ENCODE results near the gene INPP4A.
A peak's percentile ranks its signal among the peaks of the same experiment; 100 is the strongest.

The INPP4A gene

GRCh38 chr2:98438190-98439133 is 6.2 kb upstream of the INPP4A start:
- no peak for DNase-seq

DNA sequence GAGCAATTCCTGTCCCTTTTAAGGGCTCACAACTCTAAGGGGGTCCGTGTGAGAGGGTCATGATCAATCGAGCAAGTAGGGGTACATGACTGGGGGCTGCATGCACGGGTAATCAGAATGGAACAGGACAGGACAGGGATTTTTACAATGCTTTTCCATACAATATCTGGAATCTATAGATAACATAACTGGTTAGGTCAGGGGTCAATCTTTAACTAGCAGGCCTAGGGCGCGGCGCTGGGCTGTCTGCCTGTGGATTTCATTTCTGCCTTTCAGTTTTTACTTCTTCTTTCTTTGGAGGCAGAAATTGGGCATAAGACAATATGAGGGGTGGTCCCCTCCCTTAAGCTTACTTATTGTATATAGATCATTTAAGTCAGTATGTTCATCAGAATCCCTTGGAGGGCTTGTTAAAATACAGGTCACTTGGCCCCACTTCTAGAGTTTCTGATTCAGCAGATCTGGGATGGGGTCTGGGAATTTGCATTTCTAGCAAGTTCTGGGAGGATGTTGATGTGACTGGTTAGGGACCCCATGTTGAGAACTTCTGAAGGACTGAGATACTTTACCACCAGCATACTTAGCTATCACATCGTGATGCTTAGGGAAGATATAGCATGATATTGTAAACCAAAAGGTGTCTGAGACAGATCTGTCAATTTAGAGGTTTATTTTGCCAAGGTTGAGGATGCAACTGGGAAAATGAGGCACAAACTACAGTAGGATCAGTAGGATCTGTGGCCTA is 2.8 kb upstream of the INPP4A start:
- DNase-seq = no peak

GRCh38 chr2:98442488-98442887 is 2.2 kb upstream of the INPP4A start:
- DNase-seq = no peak

- no peak for DNase-seq
These were observed 572 bp downstream of the INPP4A start for GRCh38 chr2:98445177-98445682.

GRCh38 chr2:98445683-98446581 is 1.3 kb downstream of the INPP4A start:
- no peak for DNase-seq

- no peak for DNase-seq
These were observed 2.2 kb downstream of the INPP4A start for GRCh38 chr2:98446850-98447249.

GRCh38 chr2:98448441-98449145 is 3.9 kb downstream of the INPP4A start:
- no peak for DNase-seq

- DNase-seq = no peak
These were observed 7.9 kb downstream of the INPP4A start for GRCh38 chr2:98452396-98453027.

- no peak for DNase-seq
These were observed 8.4 kb downstream of the INPP4A start for GRCh38 chr2:98453083-98453482.

DNA sequence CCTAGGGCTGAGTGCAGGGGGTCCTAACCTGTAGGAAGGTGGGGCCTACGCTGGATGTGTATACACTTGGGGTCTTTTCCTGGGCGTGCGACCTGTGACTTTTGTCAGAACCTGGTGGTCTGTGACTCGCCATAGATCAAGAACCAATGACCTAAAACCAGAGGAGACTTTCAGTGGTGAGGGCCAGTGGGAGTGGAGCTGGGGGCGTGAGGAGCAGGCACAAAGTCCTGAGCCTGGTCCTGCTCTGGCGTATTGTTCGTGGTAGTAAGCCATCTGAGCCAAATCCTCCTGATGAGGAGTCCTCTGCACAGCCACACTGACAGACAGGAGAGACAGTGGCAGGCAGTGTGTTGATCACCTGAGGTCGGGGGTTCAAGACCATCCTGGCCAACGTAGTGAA is 8.9 kb downstream of the INPP4A start:
- no peak for DNase-seq

GRCh38 chr2:98454073-98454472 is 9.4 kb downstream of the INPP4A start:
- DNase-seq = no peak

DNA sequence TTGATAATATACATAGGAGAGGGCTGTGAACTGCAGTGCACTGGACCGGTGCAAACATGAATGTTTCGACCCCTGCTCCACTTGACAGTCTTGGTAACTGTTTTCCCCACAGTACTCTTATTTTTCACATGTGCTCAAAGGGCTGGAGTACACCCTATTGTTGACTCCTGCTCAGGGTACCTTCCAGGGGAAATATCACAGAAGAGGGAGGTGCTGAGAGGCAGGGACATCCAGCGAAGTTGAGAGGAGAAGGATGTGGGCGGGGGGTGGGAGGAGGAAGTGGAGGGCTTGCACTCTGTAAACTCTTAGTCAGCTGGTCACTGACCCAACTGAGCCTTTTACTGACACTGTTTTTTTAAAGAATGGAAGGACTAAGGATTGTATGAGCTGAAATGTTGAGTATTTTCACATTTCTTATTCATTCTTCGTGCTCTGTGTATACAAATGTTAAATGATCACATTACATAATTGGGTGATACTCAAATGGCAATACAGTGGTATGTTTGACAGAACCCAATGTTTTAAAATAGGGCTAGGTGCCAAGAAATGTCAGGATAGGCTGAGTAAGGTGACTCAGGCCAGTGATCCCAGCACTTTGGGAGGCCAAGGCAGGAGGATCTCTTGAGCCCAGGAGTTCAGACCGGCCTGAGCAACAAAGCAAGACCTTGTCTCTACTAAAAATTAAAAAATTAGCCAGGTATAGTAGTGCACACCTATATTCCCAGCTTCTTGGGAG is 10.0 kb downstream of the INPP4A start:
- DNase-seq = no peak

GRCh38 chr2:98455494-98455976 is 10.9 kb downstream of the INPP4A start:
- DNase-seq = no peak

- DNase-seq = no peak
These were observed 12.5 kb downstream of the INPP4A start for GRCh38 chr2:98457045-98457696.

DNA sequence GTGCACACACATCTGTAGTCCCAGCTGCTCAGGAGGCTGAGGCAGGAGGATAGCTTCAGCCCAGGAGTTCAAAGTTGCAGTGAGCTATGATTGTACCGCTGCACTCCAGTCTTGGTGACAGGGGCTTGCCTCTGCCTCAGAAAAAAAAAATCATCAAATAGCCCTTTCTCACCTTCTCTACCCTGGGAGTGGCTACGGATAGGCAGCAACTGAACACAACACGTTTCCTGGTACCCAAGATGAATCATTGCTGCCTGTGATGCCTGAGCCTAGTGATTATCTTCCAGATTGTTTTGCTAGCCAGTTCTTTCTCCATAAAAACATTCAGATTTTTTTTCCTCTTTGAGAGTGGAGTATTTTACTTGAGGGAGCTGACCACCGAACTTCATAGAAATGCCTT is 13.5 kb downstream of the INPP4A start:
- no peak for DNase-seq

GRCh38 chr2:98458667-98459380 is 14.2 kb downstream of the INPP4A start:
- no peak for DNase-seq

DNA sequence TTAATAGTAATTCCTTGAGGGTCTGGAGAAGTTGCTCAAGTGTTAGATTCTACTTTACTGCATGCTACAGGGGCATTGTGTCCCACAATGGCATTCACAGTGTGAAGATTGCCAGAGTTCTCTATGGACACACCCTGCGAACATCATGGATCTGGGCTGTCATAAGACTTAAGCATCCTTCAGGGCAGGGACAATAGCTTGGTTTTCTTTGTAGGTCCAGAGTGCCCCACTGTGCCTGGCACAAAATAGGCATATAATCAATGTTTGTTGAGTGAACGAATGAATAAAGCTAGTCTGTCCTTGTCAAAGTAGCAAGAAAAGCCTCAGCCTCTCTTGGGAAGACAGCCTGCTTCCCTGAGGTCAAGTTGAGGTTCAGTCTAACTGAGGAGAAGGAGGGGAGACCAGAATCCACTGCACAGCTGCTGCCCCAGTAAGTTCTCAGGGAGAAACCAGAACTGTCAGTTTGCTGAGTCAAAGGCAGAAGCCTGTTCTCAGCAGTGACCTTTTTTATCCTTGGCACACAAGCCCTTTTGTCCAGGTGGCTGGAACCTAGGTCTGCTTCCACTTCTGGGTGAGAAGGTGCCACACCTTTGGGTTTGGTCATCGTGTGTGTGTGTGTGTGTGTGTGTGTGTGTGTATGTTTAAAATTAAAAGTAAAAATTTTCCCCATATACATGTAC is 15.0 kb downstream of the INPP4A start:
- DNase-seq = no peak

GRCh38 chr2:98460573-98461497 is 16.2 kb downstream of the INPP4A start:
- peak; percentile 76 for DNase-seq

Measured in stimulated activated CD4-positive, alpha-beta T cell treated with anti-CD3 and anti-CD28 coated beads, Interleukin-4, amount 100 ng/mL, for 1 hour (primary cell).